Right cardiac atrium (tissue), 5 donors: ENCODE results near the gene ZNF331. TPM values are rescaled to one million over a fixed set of nuclear protein-coding genes. Genes with fewer than 3 reads are reported as not detected.

Experiments used
- ATAC-seq, 2 donors: fragments of 200-7000 bp; cut with Tn5 transposase; one replicate each; pipeline versions ENCODE4 v1.8.0 to v1.9.1; 2020; ENCODE audit warnings: moderate library complexity in 2 of 2, mild to moderate bottlenecking in 1 of 2
- DNase-seq, 3 donors: peaks; one replicate each; pipeline ENCODE4 v3.0.0-alpha.2; 2020
- H3K27ac ChIP-seq: one replicate; pipeline ENCODE4 v1.5.1; 2013; ENCODE audit warnings: mild to moderate bottlenecking, low read length, control low read depth, moderate library complexity
- H3K27me3 ChIP-seq: one replicate; pipeline ENCODE4 v1.6.1; 2013; ENCODE audit not compliant: control insufficient read depth, insufficient read depth
- H3K4me1 ChIP-seq: one replicate; pipeline ENCODE4 v1.6.1; 2013; ENCODE audit warnings: low read length; ENCODE audit not compliant: control insufficient read depth, insufficient read depth
- H3K4me3 ChIP-seq: one replicate; pipeline ENCODE4 v1.5.1; 2013; ENCODE audit warnings: low read length, control low read depth
- H3K9me3 ChIP-seq: one replicate; pipeline ENCODE4 v1.6.1; 2013; ENCODE audit warnings: low read length; ENCODE audit not compliant: control insufficient read depth
- WGBS: extraction: QIAGEN DNeasy Blood & Tissue Kit; methylation state at CpG from one replicate; pipeline ENCODE4 v1.1.7; 2013; 5-methylcytosine and 5-hydroxymethylcytosine counted together
- intact Hi-C, 4 donors: fragments of 100-400 bp; cut with DNase I; formaldehyde crosslinking; loops; one replicate each; pipeline versions ENCODE4 v1.11.0 to v1.14.0; 2022 to 2023
- polyA plus RNA-seq: library from polyadenylated mRNA; stranded (reverse); fragments of 200-250 nt; gene quantifications from one replicate; pipeline ENCODE4 v1.2.3, GENCODE V29; 2013
- total RNA-seq, 4 donors: library from RNA; stranded (reverse); fragmentation: NEBNext Ultra II Directional; extraction: Animal tissue kit (Norgen Biotek cat#: 25700); gene quantifications; one replicate each; pipeline ENCODE4 v1.2.1, GENCODE V29; 2021
- donor health status: healthy with polysubstance abuse.
- donor health status: DM: no; HTN: yes; CAD: no.
- donor health status: DM: no; HTN: no; CAD: no.
- donor health status: DM: no; HTN: yes; CAD: no; lungs with severe emphysema.
- donor health status: DM: yes; HTN: yes; CAD: no.

ZNF331 gene
- total and polyA plus RNA-seq, 5 donors, result 11.7 to 30.3 (median 16.6) TPM

DNA sequence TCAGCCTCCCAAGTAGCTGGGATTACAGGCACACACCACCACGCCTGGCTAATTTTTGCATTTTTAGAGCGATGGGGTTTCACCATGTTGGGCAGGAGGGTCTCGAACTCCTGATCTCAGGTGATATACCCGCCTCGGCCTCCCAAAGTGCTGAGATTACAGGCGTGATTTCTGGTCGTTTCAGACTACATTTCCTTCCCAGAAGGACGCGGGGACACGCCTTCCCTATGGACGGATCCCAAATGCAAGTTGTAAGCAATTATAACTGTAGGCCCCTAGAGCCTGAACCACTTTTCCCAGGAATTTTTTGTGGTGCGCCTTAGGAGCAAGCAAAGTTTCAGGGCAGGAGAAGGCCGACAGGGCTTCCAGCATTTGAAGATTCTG lies 17.8 kb upstream of the ZNF331 start:
- peak overlapping the region; percentile 86 for H3K27ac ChIP-seq
- WGBS, result 45% methylated on average over 13 of the region's 13 CpGs
- no peaks in the 10 kb centered on the region for H3K9me3 ChIP-seq
- H3K27me3 ChIP-seq, result no peaks in the 10 kb centered on the region
- peak in 1 of 3 donors; percentile 57 for DNase-seq
- no peak for ATAC-seq
- peaks cover 3% of the 10 kb centered on the region for H3K4me1 ChIP-seq
- intact Hi-C loops, result no loop called here
- peak overlapping the region; percentile 27 for H3K4me3 ChIP-seq

DNA sequence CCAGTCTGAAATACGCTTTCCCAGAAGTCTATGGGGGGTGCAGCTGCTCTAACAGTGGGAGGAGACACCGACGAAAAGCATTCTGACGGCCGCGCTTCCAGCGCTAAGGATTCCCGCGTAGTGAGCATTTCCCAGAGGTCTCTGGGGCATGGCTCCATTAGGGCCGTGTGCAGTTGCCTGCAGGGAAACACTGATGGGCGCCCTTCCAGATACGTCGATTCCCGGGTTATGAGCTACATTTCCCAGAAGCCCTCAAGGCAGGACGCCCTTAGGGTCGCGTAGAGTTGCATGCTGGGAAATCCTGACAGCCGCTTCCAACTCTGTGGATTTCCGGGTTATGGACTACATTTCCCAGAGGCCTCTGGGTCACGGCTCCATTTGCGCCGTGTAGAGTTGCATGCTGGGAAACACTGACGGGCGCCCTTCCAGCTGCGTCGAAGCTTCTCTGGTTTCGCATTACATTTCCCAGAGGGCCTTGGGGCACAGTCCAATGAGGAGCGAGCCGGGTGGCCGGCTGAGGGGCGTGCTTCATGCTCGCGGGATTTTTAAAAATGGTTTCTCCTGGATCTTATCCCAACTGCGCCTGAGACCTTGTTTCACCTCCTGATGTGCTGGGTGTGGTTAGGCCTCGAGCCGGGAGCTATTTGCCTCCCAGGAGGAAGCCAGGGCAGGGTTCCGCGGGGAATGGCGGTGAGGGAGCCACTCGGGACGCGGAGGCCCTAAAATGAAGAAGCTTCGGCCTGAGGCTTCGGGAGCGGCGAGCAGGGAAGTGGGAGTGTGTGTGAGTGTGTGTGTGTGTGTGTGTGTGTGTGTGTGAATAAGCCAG lies 17.2 kb upstream of the ZNF331 start:
- peak; percentile 99 for ATAC-seq
- Histone ChIP-seq H3K4me1 (peaks cover 3% of the 10 kb centered on the region), H3K27me3 (no peaks in the 10 kb centered on the region), H3K4me3 (peak overlapping the region; percentile 60), H3K9me3 (no peaks in the 10 kb centered on the region), H3K27ac (peak overlapping the region; percentile 86)
- WGBS, result under 1% methylated on average over 46 of the region's 46 CpGs
- peak; percentile 98 for DNase-seq
- intact Hi-C loops, result no loop called here

DNA sequence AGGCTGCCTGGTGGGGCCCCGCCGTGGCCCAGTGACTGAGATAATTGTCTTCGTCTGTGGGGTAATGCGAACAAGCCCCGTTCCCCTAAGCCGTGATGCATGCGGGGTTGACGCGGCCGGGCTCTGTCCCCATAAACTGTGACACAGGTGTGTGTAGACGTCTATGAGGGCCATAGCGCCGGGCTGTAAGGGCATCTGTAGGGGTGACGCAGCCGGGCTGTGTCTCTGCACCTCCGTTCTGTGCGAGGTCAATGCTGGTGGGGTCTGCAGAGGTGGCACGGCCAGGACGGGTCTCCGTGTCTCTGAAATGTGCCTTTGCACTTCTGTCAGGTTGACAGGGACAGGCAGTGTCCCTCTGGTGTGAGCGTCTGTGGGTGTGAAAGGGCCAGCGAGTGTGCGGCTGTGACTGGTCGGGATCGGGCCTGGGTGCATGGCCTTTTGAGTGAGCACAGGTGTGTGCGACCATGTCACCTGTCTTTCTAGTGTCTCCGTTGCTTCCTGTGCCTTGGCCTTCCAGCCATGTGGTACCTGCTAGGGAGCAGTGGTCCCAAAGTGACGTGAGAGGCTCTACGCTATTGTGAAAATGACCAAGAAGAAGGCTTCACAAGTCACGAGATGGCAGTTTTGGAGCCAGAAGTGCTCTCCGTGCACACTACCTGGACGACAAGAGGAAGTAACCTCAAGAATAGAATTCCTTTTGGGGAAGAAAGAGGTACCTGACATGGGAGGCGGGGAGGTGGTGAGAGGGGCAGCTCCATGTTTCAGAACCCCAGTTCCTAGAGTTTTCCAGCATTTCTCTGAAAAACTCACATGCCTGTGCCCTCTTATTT lies 16.4 kb upstream of the ZNF331 start:
- 20% methylated on average over 33 of the region's 33 CpGs for WGBS
- H3K9me3 ChIP-seq, result no peaks in the 10 kb centered on the region
- no peaks in the 10 kb centered on the region for H3K27me3 ChIP-seq
- intact Hi-C loops, result no loop called here
- H3K4me1 ChIP-seq, result peaks cover 3% of the 10 kb centered on the region
- ATAC-seq, result peak in 1 of 2 donors; percentile 1
- peak overlapping the region; percentile 60 for H3K4me3 ChIP-seq
- H3K27ac ChIP-seq, result no peak overlapping the region
- no peak for DNase-seq

DNA sequence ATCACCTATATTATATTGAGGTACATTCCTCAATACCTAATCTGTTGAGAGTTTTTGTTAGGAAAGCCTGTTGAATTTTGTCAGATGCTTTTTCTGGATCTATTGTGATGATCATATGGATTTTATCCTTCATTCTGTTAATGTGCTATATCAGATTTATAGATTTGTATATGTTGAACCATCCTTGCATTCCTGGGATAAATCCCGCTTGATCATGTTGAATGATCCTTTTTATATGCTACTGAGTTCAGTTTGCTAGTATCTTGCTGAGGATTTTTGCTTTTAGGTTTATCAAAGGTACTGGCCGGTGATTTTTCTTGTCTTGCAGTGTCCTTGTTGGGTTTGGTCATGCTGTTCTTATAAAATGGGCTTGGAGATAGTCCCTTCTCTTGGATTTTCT lies 12.0 kb upstream of the ZNF331 start:
- DNase-seq (no peak), ATAC-seq (no peak)
- no peaks in the 10 kb centered on the region for H3K9me3 ChIP-seq
- intact Hi-C loops, result no loop called here
- H3K27me3 ChIP-seq, result no peaks in the 10 kb centered on the region
- peaks cover 3% of the 10 kb centered on the region for H3K4me1 ChIP-seq
- H3K4me3 ChIP-seq, result no peak overlapping the region
- no peak overlapping the region for H3K27ac ChIP-seq
- 96% methylated on average over 2 of the region's 2 CpGs for WGBS

DNA sequence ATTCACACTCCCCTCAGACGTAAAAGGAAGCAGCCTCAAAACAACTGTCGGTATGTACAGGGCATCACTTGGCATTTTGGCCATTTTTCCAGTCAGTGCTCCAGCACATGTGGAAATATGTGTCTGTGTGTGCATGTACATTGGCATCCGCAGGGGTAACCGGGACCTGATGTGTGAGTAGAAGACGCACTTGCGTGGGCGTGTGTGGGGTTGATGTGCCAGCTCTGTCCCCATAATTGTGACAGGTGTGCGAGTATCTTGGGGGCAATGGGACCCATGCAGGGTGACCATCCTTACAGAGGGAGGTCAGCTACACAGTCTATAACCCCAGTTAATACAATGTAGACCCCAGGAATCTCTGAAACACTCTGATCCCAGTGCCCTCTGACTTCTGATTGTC lies 7.3 kb upstream of the ZNF331 start:
- ATAC-seq (no peak), DNase-seq (no peak)
- intact Hi-C loops, result no loop called here
- Histone ChIP-seq H3K27me3 (no peaks in the 10 kb centered on the region), H3K9me3 (no peaks in the 10 kb centered on the region), H3K4me1 (no peaks in the 10 kb centered on the region), H3K27ac (no peak overlapping the region), H3K4me3 (no peak overlapping the region)
- WGBS, result 96% methylated on average over 8 of the region's 8 CpGs

DNA sequence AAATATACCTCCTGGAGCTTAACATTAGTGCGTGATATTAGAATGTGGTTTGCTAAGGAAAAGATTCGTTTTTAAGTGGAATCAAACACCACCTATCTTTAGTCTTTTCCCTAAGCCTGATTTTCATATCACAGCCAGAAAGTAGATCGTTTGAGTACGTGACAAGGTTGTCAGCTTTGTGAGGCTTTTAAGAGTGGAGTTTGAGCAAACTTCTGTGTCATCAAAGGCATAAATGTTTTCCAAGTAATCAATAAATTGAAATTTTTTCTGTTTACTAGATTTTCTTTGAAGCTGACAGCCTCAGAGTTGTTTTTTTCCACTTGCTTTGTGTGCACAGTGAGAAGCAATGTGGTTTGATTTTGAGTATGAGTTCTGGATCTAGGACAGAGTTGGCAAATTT lies 6.5 kb upstream of the ZNF331 start:
- no peak for DNase-seq
- H3K9me3 ChIP-seq, result no peaks in the 10 kb centered on the region
- ATAC-seq, result no peak
- 85% methylated on average over 4 of the region's 4 CpGs for WGBS
- intact Hi-C loops, result no loop called here
- H3K4me1 ChIP-seq, result no peaks in the 10 kb centered on the region
- H3K4me3 ChIP-seq, result no peak overlapping the region
- H3K27ac ChIP-seq, result no peak overlapping the region
- no peaks in the 10 kb centered on the region for H3K27me3 ChIP-seq

DNA sequence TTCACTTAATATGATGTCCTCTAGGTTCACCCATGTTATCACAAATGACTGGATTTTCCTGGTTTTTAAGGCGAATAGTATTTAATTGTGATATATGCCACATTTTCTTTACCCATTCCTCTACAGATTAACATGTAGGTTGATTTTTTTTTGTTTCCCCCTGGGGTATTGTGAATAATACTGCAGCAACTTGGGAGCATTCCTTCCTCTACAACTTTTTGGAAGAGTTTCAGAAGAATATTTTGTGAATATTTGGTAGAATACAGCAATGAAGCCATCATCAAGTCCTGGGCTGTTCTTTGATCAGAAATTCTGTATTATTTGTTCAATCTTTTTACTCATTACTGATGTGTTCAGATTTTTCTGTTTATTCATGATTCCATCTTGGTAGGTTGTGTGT lies 5.6 kb upstream of the ZNF331 start:
- ATAC-seq (no peak), DNase-seq (no peak)
- no peak overlapping the region for H3K4me3 ChIP-seq
- no peak overlapping the region for H3K27ac ChIP-seq
- intact Hi-C loops, result no loop called here
- H3K4me1 ChIP-seq, result no peaks in the 10 kb centered on the region
- WGBS, result 94% methylated on average over 1 of the region's 1 CpG
- no peaks in the 10 kb centered on the region for H3K9me3 ChIP-seq
- no peaks in the 10 kb centered on the region for H3K27me3 ChIP-seq

DNA sequence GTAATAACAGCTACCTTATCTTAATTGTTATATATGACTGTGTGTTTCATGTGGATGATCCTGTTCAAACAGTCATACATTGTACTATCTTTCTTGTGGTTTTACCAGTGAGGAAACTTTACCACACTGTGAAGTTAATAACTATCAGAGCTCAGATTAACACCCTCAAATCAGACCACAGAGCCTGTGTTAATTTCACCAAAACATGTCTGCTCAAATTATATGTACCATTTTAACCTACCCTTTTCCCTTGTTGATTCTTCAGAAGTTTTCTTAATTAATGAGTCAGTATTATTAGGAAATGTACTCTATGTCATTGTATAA lies 1.8 kb upstream of the ZNF331 start:
- Histone ChIP-seq H3K27me3 (no peaks in the 10 kb centered on the region), H3K9me3 (no peaks in the 10 kb centered on the region), H3K4me1 (no peaks in the 10 kb centered on the region), H3K4me3 (no peak overlapping the region), H3K27ac (no peak overlapping the region)
- ATAC-seq (no peak), DNase-seq (no peak)
- intact Hi-C loops, result no loop called here

DNA sequence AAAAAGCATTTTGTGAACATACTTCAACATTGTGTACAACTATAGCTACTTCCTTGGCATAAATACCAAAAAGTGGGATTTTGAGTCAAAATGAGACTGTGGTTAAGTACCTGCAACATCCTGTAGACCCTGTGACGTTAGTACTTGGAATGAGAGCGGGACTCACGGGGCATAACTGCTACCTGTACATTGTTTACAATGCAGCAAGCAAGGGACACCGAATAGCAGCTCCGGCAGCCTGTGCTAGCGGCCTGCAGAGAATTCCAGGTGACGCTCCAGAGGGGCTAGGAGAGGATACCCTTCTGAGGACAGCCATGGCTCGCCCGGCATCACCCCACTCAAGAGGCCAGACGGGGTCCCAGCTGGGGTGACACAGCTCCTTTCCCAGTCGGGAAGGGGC lies 824 bp upstream of the ZNF331 start:
- no peaks in the 10 kb centered on the region for H3K27me3 ChIP-seq
- ATAC-seq, result peak in 1 of 2 donors; percentile 24
- H3K27ac ChIP-seq, result no peak overlapping the region
- no peaks in the 10 kb centered on the region for H3K4me1 ChIP-seq
- intact Hi-C loops, result no loop called here
- H3K9me3 ChIP-seq, result no peaks in the 10 kb centered on the region
- no peak for DNase-seq
- 55% methylated on average over 11 of the region's 11 CpGs for WGBS
- H3K4me3 ChIP-seq, result peak overlapping the region; percentile 39

DNA sequence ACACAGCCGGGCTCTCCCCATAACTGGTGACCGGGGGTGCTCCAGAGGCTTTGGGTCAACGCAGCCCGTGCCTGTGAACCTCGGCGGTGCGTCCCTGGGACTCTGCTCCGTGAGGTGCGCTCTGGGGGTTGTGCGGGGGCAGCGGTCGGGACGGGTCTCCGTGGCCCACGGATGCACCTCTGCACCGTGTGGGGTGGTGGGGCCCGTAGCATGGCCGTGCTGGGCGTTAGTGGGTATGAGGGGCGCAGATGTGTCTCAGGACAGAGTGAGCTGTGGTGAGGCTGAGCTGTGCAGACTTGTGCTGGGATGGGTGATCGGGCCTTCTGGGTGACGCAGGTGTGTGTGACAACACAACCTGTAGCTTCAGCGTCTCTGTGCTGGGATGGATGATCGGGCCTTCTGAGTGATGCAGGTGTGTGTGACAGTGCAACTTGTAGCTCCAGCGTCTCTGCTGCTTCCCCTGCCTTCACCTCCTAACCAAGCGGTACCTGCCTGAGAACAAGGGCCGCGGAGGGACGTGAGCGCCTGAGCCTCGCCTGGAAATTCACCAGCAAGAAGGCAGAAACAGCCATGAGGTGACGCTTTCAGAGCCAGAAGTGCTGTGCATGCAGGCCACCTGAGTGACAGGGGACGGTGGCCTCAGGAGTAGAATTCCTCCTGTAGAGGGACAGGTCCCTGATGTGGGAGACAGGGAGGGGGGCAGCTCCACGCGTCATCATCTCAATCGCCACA lies 599 bp downstream of the ZNF331 start:
- no peaks in the 10 kb centered on the region for H3K4me1 ChIP-seq
- peak in 1 of 3 donors; percentile 65 for DNase-seq
- intact Hi-C loops, result no loop called here
- peak in 1 of 2 donors; percentile 38 for ATAC-seq
- H3K4me3 ChIP-seq, result peak overlapping the region; percentile 39
- peak overlapping the region; percentile 34 for H3K27ac ChIP-seq
- H3K9me3 ChIP-seq, result no peaks in the 10 kb centered on the region
- no peaks in the 10 kb centered on the region for H3K27me3 ChIP-seq
- 57% methylated on average over 36 of the region's 36 CpGs for WGBS

DNA sequence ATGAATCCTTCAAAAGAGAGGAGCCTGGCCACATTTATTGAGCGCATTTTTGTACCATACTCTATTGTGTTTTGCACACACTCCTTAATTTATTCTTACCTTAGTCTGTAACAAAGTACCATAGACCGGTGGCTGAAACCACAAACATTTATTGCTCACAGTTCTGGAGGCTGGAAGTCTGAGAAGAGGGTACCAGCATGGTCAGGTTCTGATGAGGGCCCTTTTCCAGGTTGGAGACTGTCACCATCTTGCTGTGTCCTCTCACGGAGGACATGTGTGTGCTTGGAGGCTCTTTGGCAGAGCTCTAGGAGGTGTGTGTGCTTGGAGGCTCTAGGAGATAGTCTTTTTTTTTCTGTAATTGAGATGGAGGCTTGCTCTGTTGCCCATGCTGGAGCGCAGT lies 2.1 kb downstream of the ZNF331 start:
- H3K27me3 ChIP-seq, result no peaks in the 10 kb centered on the region
- ATAC-seq (no peak), DNase-seq (no peak)
- no peaks in the 10 kb centered on the region for H3K4me1 ChIP-seq
- no peak overlapping the region for H3K27ac ChIP-seq
- H3K4me3 ChIP-seq, result no peak overlapping the region
- WGBS, result 83% methylated on average over 4 of the region's 4 CpGs
- no peaks in the 10 kb centered on the region for H3K9me3 ChIP-seq
- intact Hi-C loops, result no loop called here
